NK-92 (cell line): ENCODE measurements around the gene FAM50A.

ENCODE experiments used
- DNase-seq: peaks from one replicate; lab custom pipeline; 2025; ENCODE audit not compliant: unreplicated experiment; lab: John Stamatoyannopoulos, UW

Gene FAM50A

GRCh38 chrX:154412468-154412867, 31.5 kb upstream of the FAM50A start:
- DNase-seq, result no peak

GRCh38 chrX:154413142-154413541, 30.8 kb upstream of the FAM50A start:
- no peak for DNase-seq

GRCh38 chrX:154417157-154417556, 26.8 kb upstream of the FAM50A start:
- DNase-seq, result no peak

- DNase-seq, result no peak
Measured at GRCh38 chrX:154419189-154419588, 24.8 kb upstream of the FAM50A start.

GRCh38 chrX:154419688-154420401, 24.1 kb upstream of the FAM50A start:
- DNase-seq, result no peak

GRCh38 chrX:154420402-154420756, 23.6 kb upstream of the FAM50A start:
- no peak for DNase-seq

GRCh38 chrX:154426916-154427770, 16.8 kb upstream of the FAM50A start:
- no peak for DNase-seq

GRCh38 chrX:154428176-154429171, 15.5 kb upstream of the FAM50A start, which contains the start of gene ATP6AP1:
ATP6AP1 (plus strand) TSS chrX:154428677; CDS start chrX:154428693, 16 bp downstream.
- DNase-seq, result peak; percentile 31

GRCh38 chrX:154429711-154430110, 14.2 kb upstream of the FAM50A start:
- no peak for DNase-seq

- no peak for DNase-seq
Measured at GRCh38 chrX:154430479-154430878, 13.5 kb upstream of the FAM50A start.

GRCh38 chrX:154430916-154431315, 13.0 kb upstream of the FAM50A start:
- no peak for DNase-seq

GRCh38 chrX:154431341-154431740, 12.6 kb upstream of the FAM50A start:
- no peak for DNase-seq

- DNase-seq, result no peak
Measured at GRCh38 chrX:154432210-154432609, 11.7 kb upstream of the FAM50A start.

- DNase-seq, result no peak
Measured at GRCh38 chrX:154433605-154434004, 10.3 kb upstream of the FAM50A start.

- no peak for DNase-seq
Measured at GRCh38 chrX:154434394-154435168, 9.4 kb upstream of the FAM50A start.

GRCh38 chrX:154435171-154435733, 8.7 kb upstream of the FAM50A start:
- no peak for DNase-seq

GRCh38 chrX:154436374-154436982, 7.5 kb upstream of the FAM50A start:
- DNase-seq, result no peak

GRCh38 chrX:154436983-154437752, 6.8 kb upstream of the FAM50A start, which contains the start of gene GDI1:
GDI1 (plus strand) TSS chrX:154437154; CDS start chrX:154437255, 101 bp downstream.
- no peak for DNase-seq
